Duodenal mucosa (tissue), 2 donors: ENCODE results near the gene SMYD3.

ENCODE experiments used
- H3K27ac ChIP-seq: one replicate; pipeline ENCODE4 v1.7.0; 2013; ENCODE audit warnings: low read depth, low read length
- H3K27me3 ChIP-seq, 2 donors: one replicate each; pipeline ENCODE4 v1.7.0; 2013; ENCODE audit warnings: low read length in 2 of 2, control low read depth in 1 of 2; ENCODE audit not compliant: insufficient read depth in 2 of 2, control insufficient read depth in 1 of 2
- H3K36me3 ChIP-seq, 2 donors: one replicate each; pipeline ENCODE4 v1.7.0; 2013; ENCODE audit warnings: low read length in 2 of 2, control low read depth in 1 of 2; ENCODE audit not compliant: insufficient read depth in 2 of 2, control insufficient read depth in 1 of 2
- H3K4me1 ChIP-seq, 2 donors: one replicate each; pipeline ENCODE4 v1.7.0; 2013; ENCODE audit warnings: low read length in 2 of 2, control low read depth in 1 of 2; ENCODE audit not compliant: insufficient read depth in 2 of 2, control insufficient read depth in 1 of 2
- H3K4me3 ChIP-seq, 2 donors: one replicate each; pipeline ENCODE4 v1.7.0; 2013; ENCODE audit warnings: low read length in 2 of 2, low read depth in 1 of 2
- H3K9ac ChIP-seq, 2 donors: one replicate each; pipeline ENCODE4 v1.7.0; 2013; ENCODE audit warnings: low read length in 2 of 2, low read depth in 1 of 2
- H3K9me3 ChIP-seq, 2 donors: one replicate each; pipeline ENCODE4 v1.7.0; 2013; ENCODE audit warnings: low read length in 2 of 2, control low read depth in 1 of 2; ENCODE audit not compliant: control insufficient read depth in 1 of 2

SMYD3 gene

GRCh38 chr1:246283771-246284410 is 223.2 kb downstream of the SMYD3 start:
- H3K27ac ChIP-seq, result no peak overlapping the region
- H3K4me3 ChIP-seq, result no peak overlapping the region
- H3K9me3 ChIP-seq, result no peaks in the 10 kb centered on the region
- H3K36me3 ChIP-seq, result no peaks in the 10 kb centered on the region
- no peak overlapping the region for H3K9ac ChIP-seq
- no peaks in the 10 kb centered on the region for H3K27me3 ChIP-seq
- no peaks in the 10 kb centered on the region for H3K4me1 ChIP-seq

- H3K4me3 ChIP-seq, result no peak overlapping the region
- H3K27ac ChIP-seq, result no peak overlapping the region
- H3K4me1 ChIP-seq, result no peaks in the 10 kb centered on the region
- no peak overlapping the region for H3K9ac ChIP-seq
- no peaks in the 10 kb centered on the region for H3K36me3 ChIP-seq
- H3K9me3 ChIP-seq, result no peaks in the 10 kb centered on the region
- H3K27me3 ChIP-seq, result no peaks in the 10 kb centered on the region
Observed at GRCh38 chr1:246281639-246282038, 225.4 kb downstream of the SMYD3 start.

GRCh38 chr1:246281195-246281594 is 225.9 kb downstream of the SMYD3 start:
- H3K9ac ChIP-seq, result no peak overlapping the region
- H3K4me1 ChIP-seq, result no peaks in the 10 kb centered on the region
- H3K27ac ChIP-seq, result no peak overlapping the region
- H3K4me3 ChIP-seq, result no peak overlapping the region
- H3K36me3 ChIP-seq, result no peaks in the 10 kb centered on the region
- no peaks in the 10 kb centered on the region for H3K27me3 ChIP-seq
- no peaks in the 10 kb centered on the region for H3K9me3 ChIP-seq

GRCh38 chr1:246280551-246280950 is 226.5 kb downstream of the SMYD3 start:
- Histone ChIP-seq H3K4me3 (no peak overlapping the region), H3K4me1 (no peaks in the 10 kb centered on the region), H3K27me3 (no peaks in the 10 kb centered on the region), H3K9me3 (no peaks in the 10 kb centered on the region), H3K36me3 (no peaks in the 10 kb centered on the region), H3K27ac (no peak overlapping the region), H3K9ac (no peak overlapping the region)

- H3K9ac ChIP-seq, result no peak overlapping the region
- no peaks in the 10 kb centered on the region for H3K9me3 ChIP-seq
- H3K4me1 ChIP-seq, result no peaks in the 10 kb centered on the region
- no peak overlapping the region for H3K27ac ChIP-seq
- no peaks in the 10 kb centered on the region for H3K36me3 ChIP-seq
- H3K4me3 ChIP-seq, result no peak overlapping the region
- no peaks in the 10 kb centered on the region for H3K27me3 ChIP-seq
Observed at GRCh38 chr1:246279402-246279801, 227.7 kb downstream of the SMYD3 start.

- Histone ChIP-seq H3K27ac (no peak overlapping the region), H3K4me1 (no peaks in the 10 kb centered on the region), H3K9me3 (no peaks in the 10 kb centered on the region), H3K4me3 (no peak overlapping the region), H3K9ac (no peak overlapping the region), H3K36me3 (no peaks in the 10 kb centered on the region), H3K27me3 (no peaks in the 10 kb centered on the region)
Observed at GRCh38 chr1:246278371-246278770, 228.7 kb downstream of the SMYD3 start.

- H3K27ac ChIP-seq, result no peak overlapping the region
- no peaks in the 10 kb centered on the region for H3K36me3 ChIP-seq
- H3K4me3 ChIP-seq, result no peak overlapping the region
- no peaks in the 10 kb centered on the region for H3K9me3 ChIP-seq
- H3K4me1 ChIP-seq, result no peaks in the 10 kb centered on the region
- no peak overlapping the region for H3K9ac ChIP-seq
- no peaks in the 10 kb centered on the region for H3K27me3 ChIP-seq
Observed at GRCh38 chr1:246275036-246275435, 232.0 kb downstream of the SMYD3 start.

- no peaks in the 10 kb centered on the region for H3K9me3 ChIP-seq
- H3K4me3 ChIP-seq, result no peak overlapping the region
- no peaks in the 10 kb centered on the region for H3K27me3 ChIP-seq
- no peaks in the 10 kb centered on the region for H3K4me1 ChIP-seq
- no peak overlapping the region for H3K9ac ChIP-seq
- no peaks in the 10 kb centered on the region for H3K36me3 ChIP-seq
- H3K27ac ChIP-seq, result no peak overlapping the region
Observed at GRCh38 chr1:246274186-246274585, 232.9 kb downstream of the SMYD3 start.

- Histone ChIP-seq H3K27ac (no peak overlapping the region), H3K9me3 (no peaks in the 10 kb centered on the region), H3K36me3 (no peaks in the 10 kb centered on the region), H3K4me3 (no peak overlapping the region), H3K9ac (no peak overlapping the region), H3K4me1 (no peaks in the 10 kb centered on the region), H3K27me3 (no peaks in the 10 kb centered on the region)
Observed at GRCh38 chr1:246271516-246271915, 235.6 kb downstream of the SMYD3 start.

- H3K9me3 ChIP-seq, result no peaks in the 10 kb centered on the region
- H3K36me3 ChIP-seq, result no peaks in the 10 kb centered on the region
- H3K27me3 ChIP-seq, result no peaks in the 10 kb centered on the region
- H3K4me3 ChIP-seq, result no peak overlapping the region
- H3K9ac ChIP-seq, result no peak overlapping the region
- no peaks in the 10 kb centered on the region for H3K4me1 ChIP-seq
- H3K27ac ChIP-seq, result no peak overlapping the region
Observed at GRCh38 chr1:246270236-246270635, 236.8 kb downstream of the SMYD3 start.

- Histone ChIP-seq H3K9me3 (no peaks in the 10 kb centered on the region), H3K27me3 (no peaks in the 10 kb centered on the region), H3K4me3 (no peak overlapping the region), H3K36me3 (no peaks in the 10 kb centered on the region), H3K9ac (no peak overlapping the region), H3K27ac (no peak overlapping the region), H3K4me1 (no peaks in the 10 kb centered on the region)
Observed at GRCh38 chr1:246269466-246269865, 237.6 kb downstream of the SMYD3 start.
